ENCODE measurements around the gene IL31.
A peak's percentile ranks its signal among the peaks of the same experiment; 100 is the strongest.
"Not testable (repeated sequence)": the region's sequence is repeated elsewhere in the genome, so short reads cannot be mapped to it uniquely, and the experiment has no call there.

Gene IL31

DNA sequence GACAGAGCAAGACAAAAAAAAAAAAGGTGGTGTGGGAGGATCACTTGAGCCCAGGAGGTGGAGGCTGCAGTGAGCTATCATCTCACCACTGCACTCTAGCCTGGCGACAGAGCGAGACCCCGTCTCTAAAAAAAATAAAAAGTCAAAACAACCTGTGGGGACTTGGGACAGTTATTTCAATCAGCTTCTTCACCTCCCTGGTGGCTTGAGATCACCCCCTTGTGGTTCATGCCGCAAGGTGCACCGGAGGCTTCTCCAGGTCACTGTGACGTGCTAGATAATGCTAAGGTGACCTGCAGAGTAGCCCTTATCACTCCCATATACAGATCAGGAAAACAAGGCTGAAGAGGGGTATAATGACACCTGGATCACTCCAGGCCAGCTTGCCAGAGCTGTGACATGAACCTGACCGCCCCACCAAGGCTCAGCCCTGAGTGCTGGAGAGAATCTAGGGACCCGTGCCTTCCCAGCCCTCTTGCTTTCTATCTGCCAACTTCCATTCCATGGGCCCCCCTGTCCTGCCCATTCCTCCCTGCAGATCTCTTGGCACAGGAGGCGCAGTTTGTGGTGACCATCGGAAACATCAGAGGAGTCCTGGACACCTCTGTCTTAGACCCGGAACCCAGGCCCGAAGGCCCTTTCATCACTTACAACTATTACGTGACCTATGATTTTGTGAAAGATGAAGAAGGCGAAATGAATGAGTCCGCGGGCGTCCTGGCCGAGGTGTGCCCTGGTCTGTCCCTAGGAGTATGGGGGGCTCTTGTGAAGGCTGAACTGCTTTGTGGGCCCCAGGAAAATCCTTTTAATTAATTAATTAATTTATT lies 17.0 kb upstream of the IL31 start:
- peak; percentile 56 for DNase-seq

DNA sequence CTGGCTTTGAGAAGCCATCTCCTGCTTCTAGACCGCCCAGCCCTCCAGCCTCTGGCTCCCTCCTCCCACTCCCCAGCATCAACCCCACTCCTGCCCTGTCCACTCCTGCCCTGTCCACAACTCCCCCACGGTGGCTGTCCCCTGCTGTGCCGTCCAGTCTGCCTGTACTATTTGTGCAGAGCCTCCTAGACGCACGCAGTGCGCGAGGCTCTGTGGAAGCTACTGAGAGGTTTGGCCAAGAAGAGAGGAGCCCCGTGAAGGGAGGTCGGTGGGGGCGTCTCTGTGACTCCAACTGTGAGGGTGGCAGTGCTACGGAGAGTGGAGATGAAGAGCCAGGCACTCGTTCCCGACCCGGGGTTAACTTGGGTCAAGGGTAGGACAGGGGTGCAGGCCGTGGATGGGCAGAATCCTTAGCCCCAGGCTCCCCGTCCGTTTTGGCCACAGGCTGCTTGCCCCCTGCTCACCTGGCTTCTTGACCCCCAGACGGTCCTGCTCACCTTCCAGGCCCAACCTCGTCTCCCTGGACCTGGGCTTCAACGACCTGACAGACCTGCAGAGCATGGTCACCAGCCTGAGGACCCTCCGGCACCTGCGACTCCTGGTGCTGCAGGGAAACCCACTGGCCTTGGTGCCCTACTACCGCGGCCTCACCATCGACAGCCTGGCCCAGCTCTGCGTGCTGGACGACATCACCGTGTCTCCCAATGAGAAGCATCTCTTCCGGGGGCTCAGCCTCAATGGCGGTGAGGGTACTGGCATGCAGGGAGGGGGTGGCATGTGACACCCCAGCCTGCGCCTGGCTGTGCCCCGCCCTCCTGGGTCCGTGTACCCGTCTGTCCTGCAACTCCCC lies 15.8 kb upstream of the IL31 start:
- DNase-seq, result no peak

DNA sequence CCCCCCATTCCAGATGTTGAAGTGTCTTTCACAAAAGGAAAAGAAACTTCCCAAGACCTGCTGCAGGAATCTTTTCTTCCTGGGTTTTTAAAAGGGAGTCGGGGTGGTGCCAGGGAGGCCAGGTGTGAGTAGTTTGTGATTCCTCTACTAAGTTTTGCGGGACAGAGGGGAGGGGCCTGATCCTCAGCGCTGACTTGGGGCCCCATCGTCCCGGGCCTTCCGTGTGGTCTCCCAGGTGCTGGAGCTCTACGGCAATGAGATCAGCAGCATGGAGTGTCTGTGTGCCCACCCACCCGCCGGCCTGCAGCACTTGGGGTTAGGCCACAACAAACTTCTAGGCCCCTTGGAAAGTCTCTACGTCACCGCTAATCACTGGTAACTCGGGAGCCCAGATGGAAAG lies 13.4 kb upstream of the IL31 start:
- no peak for DNase-seq

DNA sequence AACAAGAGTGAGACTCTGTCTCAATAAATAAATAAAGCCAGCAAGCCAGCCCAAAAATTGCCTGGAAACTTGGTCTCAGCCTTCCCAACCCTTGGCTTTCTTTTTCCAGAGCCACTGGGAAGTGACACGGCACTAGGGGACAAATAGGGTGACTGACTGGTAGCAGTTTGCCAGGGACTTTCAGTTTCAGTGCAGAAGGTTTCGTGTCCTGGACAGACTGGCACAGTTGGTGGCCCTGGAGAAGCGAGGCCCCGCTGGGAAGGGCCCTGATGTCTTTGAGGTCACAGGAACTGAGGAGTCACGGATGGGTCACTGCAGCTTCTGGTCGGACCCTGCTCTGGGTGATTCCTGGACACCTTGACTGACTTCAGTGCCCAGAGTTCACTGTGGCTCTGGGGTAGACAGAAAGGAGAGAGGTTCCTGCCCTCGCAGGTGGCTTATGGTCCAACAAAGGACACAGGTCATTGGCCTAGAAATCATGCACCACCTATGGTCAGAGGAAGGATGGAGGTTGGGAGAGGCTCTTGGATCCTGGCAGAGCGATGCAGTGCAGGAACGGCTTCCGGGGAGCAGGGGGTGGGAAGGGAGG lies 11.6 kb upstream of the IL31 start:
- no peak for DNase-seq

DNA sequence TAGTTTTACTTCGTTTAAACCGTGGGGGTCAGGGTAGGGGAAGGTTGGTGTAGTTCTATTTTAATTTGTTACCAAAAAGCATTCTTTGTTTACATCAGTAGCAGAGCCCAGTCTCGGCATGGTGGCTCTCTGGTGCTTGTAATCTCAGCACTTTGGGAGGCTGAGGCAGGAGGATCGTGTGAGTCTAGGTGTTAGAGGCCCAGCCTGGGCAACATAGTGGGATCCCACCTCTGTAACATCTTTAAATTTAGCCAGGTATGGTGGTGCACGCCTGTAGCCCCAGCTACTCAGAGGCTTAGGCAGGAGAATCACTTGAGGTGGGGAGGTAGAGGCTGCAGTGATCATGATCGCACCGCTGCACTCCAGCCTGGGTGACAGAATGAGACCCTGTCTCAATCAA lies 11.1 kb upstream of the IL31 start:
- DNase-seq, result no peak

DNA sequence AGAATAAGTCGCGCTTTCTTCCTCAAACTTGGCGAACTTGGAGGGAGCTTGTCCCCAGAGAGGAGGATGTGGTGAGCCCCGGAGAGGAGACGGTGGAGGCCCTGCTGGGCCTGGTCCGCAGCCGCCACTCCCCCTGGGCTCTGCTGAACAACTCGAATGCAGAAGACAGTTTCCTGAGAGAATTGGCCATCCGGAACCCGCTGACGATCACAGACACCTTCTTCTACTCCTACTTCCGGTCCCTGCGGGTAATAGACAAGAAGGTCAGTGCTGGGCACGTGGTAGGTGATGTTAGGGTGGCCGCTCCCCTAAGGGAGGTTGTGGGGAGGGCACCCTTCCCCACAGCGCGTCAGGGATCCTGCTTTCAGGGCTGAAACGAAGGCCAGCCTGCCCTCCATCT lies 10.5 kb upstream of the IL31 start:
- DNase-seq, result no peak

DNA sequence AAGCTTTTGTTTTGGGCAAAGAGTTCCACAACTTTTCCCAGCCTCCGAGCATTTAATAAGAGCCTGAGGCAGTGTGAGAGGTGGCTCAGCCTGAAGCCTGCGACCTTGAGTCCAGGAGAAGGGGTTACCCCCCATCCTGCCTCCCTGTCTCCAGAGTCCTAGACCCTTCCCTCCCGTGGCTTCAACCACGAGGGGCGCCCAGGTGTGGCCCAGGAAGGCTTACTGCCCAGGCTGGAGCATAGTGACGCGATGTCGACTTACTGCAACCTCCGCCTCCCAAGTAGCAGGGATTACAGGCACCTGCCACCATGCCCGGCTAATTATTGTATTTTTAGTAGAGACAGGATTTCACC lies 9.5 kb upstream of the IL31 start:
- no peak for DNase-seq

DNA sequence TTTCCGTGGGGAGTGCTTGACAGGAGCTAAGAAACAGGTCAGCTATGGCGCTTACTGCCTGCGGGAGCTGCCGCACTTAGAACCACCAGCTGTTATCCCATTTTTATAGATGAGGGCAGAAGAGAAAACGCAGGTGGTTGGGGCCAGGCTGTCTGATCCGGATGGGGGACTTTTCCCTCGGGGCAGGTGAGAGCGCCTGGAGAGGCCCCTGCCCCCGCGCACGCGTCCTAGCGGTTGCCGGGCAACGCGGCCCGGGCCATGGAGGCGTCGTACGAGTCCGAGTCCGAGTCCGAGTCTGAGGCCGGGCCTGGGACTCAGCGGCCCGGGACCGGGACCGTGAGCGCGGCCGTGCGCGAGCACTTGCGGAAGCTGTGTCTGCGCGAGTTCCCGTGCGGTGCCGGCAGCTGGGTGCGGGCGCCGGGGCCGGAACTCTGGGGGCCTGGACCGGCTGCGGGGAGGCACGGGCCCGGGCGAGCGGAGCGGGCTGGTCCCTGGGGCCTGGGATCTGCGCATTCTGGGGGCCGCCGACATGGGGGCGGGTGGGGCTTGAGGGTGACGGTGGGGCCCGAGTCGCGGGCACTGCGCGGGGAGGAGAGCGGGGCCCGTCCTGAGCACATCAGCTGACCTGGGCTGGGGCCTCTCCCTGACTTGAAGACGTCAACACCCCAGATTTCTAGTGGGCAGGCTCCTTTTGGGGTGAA lies 9.0 kb upstream of the IL31 start, which contains the start of gene LRRC43:
TSS of gene LRRC43 (plus strand) at position 237 of the 701 bp plus-strand sequence. CDS start at position 259, 22 bp downstream.
- DNase-seq, result no peak

DNA sequence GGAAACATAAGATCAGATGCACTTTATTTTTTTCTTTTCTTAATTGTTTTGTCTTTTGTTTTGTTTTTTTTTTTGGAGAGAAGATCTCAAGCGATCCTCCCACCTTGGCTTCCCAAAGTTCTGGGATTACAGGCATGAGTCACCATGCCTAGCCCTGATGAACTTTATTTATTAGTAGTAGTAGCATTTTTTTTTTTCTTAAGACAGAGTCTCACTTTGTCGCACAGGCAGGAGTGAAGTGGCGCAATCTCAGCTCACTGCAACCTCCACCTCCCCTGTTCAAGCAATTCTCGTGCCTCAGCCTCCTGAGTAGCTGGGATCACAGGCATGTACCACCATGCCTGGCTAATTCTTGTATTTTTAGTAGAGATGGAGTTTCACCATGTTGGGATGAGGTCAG lies 2.5 kb upstream of the IL31 start:
- DNase-seq, result not testable (repeated sequence)

DNA sequence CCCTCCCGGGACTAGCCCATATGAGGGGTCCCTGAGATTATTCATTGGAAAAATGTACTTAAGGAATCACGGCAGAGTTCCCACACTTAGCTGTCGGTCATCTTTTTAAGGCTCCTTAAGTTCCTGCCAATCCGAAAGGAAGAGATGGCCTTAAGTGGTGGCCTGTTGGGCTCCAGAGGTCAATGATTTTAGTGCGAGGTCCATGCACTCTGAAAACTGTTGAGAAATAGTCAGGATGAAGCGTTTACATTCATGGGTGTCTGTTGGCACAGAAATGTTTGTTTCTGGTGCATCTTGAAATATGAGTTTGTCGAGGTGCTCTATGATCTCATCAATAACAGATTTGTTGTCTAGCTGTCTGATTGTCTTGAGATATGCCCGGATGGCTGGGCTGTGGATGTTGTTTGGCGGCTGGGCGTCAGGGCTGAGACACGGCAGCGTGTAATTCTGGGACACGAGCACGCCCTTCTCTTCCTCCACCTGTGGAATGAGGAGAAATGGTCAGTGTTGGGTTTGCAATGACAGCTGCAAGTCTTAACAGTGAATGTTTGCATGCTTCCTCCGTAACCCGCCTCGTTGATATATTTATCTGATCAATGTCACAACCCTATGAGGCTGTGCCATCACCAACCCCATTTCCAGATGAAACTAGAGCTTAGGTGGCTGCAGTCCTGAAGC lies 1.6 kb downstream of the IL31 start:
- no peak for DNase-seq

DNA sequence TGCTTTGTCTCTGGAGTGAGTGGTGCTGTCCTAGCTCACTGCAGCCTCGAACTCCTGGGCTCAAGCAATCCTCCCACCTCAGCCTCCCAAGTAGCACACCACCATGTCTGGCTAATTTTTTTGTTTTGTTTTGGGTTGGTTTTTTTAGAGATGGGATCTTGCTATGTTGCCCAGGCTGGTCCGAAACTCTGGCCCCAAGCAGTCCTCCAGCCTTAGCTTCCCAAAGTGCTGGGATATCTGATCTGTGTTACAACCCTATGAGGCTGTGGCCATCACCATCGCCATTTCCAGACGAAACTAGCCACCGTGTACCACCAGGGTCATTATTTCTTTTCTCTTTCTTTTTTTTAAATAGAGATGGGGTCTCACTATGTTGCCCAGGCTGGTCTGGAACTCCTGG lies 2.6 kb downstream of the IL31 start:
- DNase-seq, result no peak

DNA sequence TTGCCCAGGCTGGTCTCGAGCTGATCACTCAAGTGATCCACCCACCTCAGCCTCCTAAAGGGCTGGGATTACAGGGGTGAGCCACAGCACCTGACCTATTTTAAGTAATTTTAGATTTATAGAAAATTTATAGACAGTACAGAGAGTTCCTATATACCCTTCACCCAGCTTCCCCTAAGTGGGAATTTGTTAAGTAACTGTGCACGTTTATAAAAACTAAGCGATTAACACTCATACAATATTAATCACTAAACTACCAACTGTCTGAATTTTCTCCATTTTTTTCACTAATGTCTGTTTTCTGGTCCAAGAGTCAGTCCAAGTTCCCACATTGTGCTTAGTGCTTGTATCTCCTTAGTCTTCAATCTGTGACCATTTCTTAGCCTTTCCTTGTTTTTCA lies 5.5 kb downstream of the IL31 start:
- no peak for DNase-seq

DNA sequence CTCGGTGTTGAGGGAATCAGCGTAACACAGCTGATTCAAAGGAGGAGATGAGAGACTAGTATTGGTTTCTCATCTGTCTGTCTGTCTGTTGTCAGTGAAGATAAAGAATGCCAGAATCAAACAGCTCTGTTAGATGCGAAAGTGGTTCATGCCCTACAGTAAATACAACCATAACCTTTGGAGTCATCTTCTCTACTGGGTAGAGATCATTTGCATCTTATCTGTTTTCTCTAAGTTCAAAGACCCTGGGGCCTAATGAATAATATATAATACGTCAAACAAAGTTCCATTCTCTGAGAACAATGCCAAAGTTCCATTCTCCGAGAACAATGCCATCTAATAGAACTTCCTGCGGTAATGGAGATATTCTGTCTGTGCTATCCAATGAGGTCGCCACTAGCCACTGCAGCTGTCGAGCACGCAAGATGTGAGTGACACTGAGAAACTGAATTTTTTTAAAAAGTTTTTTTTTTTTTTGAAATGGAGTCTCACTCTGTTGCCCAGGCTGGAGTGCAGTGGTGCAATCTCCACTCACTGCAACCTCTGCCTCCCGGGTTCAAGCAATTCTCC lies 6.6 kb downstream of the IL31 start:
- no peak for DNase-seq

DNA sequence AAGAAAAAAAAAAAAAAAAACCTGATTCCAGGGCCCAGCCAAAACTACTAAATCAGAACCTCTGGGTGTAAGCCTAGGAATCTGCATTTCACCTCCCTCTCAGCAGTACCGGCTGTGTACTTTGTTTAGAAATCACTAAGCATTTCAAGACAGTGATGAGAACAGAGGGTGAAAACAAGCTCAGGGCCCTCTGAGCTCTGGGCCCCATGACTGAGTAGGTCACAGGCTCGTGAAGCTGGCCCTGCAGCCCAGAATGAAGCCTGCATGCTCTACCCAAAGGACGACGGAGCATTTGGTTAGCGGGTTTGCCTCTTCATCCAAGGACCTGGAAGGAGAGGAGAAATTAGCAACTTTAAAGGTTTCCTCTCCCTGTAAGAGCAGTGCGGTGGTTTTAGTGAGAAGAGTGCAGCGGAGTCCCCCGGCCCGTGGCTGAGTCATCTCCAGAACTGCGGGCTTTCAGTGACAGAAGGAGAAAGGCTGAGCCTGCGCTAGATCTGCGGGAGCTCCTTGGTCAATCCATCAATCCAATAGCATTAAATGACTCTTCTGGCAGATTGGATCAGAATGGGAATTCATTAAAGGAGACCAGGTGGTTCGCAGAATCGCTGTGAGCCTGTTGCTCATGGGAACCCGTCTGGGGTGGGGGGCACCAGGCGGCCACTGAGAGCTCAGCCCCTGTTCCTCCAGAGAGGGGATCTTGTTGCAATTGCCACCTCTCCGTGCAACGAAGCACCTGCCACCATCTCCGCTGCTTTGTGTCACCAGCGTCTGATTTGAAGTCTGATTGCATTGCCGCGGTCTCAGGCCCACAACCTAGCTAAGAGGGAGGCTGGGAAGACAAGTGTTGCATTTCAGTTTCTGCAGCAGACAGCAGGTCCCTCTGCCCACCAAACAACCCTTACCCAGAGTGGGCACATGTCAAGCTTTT lies 7.3 kb downstream of the IL31 start:
- DNase-seq, result no peak

DNA sequence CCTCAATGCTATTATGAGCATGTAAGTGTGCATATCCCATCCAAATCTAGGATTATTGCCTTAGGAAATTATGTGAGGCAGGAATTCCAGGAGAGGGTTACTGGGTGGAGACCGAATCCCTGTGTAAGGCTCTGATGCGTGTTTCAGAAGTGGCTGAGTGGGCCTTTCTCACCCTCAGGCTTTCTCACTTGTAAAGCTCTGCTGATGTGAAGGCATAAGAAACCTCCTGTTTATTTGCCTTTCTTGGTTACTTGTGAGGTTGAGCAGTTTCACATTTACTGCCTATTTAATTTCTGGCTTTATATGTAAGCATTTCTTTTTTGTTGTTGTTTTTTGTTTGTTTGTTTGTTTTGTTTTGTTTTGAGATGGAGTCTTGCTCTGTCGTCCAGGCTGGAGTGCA lies 11.0 kb downstream of the IL31 start:
- DNase-seq, result no peak

DNA sequence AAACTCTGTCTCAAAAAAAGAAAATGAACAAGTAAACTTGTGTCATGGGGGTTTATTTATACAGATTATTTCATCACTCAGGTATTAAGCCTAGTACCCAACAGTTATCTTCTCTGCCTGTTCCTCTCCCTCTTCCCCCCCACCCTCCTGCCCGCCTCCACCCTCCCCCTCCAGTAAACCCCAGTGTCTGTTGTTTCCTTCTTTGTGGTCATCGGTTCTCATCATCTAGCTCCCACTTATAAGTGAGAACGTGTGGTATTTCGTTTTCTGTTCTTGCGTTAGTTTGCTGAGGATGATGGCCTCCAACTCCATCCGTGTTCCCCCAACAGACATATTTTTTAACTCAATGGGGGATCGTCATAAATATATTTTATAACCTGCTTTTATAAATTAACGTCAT lies 12.3 kb downstream of the IL31 start:
- DNase-seq, result no peak

DNA sequence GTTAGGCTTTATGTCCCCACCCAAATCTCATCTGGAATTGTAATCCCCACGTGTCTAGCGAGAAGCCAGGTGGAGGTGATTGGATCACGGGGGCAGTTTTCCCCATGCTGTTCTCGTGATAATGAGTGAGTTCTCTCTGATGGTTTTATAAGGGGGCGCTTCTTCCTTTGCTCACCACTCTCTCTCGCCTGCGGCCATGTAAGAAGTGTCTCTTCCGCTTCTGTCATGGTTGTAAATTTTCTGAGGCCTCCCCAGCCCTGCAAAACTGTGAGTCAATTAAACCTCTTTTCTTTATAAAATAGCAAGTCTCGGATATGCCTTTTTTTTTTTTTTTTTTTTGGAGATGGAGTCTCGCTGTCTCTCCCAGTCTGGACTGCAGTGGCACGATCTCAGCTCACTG lies 13.3 kb downstream of the IL31 start:
- DNase-seq, result no peak

DNA sequence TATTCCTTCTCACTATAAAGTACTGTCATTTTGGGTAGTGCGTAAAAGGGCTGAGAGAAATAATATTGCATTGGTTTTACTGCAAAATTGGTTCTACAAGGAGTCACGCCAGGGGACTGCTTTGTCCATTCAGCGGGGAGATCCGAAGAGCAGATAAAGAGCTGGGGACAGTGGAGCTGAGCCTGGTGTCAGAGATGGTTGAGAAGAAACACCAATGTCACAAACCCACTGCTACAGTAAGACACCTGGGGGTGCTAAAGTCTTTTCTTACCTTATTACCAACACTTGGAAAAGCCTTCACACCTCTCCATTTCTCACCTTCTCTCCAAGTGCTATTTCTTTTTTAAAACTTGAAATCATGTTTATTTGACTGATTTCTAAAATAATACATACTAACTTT lies 14.1 kb downstream of the IL31 start:
- no peak for DNase-seq

DNA sequence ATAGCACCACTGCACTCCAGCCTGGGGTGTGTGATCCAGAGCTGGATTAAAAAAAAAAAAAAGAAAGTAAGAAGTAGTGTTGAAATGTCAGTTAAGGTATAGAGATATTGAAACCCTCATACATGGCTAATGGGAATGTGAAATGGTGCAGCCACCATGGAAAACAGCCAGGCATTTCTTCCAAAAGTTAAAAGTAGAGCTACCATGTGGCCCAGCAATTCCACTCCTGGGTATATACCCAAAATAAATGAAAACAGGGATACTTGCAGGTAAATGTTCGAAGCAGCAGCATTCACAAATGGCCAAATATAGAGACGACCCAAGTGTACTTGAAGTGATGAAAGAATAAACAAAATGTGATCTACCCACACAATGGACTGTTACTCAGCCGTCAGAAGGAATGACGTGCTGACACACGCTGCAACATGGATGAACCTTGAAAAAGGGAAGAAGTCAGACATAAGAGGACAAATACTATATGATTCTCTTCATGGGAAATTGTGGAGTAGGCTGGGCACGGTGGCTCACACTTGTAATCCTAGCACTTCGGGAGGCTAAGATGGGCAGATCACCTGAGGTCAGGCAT lies 15.2 kb downstream of the IL31 start:
- no peak for DNase-seq

DNA sequence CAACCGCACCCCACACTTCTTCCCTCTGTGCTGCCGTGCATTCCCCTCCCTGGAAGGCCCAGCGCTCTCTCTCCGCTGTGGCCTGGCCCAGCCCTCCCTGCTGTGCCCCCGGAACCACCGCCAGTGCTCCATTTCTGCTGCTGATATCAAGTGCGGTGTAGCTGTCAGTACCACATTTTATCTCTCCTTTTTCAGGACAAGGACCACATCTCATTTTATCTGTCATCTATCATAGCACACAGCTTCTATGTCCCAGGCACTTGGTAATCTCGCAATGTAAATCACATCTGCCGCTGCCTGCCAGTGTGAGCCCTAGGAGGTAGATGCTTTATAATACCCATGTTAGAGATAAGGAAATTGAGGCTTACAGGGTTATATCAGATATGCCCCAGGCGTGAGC lies 18.3 kb downstream of the IL31 start:
- DNase-seq, result no peak

DNA sequence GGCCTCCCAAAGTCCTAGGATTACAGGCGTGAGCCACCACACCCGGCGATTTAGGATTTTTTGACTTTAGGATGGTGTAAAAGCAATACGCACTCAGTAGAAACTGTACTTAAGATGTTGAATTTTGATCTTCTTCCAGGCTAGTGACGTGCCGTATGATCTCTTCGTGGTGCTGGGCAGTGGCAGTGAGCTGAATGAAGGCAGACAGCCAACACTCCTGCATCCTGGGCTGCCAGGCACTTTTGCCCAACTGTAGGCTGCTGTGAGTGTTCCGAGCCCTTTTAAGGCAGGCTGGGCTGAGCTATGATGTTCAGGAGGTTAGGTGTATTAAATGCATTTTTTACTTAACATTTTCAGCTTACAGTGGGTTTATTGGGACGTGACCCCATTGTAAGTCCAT lies 21.3 kb downstream of the IL31 start:
- no peak for DNase-seq
